ENCODE data around the gene EIF5A2.

DNA sequence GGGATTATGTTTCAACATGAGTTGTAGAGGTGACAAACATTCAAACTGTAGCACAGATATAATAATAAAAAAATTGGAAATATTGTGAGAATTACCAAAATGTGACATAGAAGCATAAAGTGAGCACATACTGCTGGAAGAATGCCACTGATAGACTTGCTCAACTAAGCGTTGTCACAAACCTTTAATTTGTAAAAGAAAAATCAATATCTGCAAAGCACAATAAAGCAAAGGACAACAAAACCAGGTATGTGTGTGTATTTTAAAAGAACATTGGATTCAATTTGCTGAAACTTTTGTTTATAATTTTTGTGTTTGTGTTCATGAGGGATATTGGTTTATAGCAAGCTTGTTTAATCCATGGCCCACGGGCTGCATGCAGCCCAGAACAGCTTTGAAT, 40.8 kb upstream of the EIF5A2 start:
- TF ChIP-seq CTCF (IDR thresholded peaks at IDR 0.05) = no peak
- TF ChIP-seq POLR2A (IDR thresholded peaks at IDR 0.05) = no peak

Measured in right lobe of liver (tissue), 4 donors.